MCF 10A (cell line): ENCODE results near the gene CD84. TPM values are rescaled to one million over a fixed set of nuclear protein-coding genes. Genes with fewer than 3 reads are reported as not detected.
"Not testable (repeated sequence)": the region's sequence is repeated elsewhere in the genome, so short reads cannot be mapped to it uniquely, and the experiment has no call there.

Source experiments
- BruUV-seq: library from RNA; stranded (reverse); fragments of 400-500 nt; replicated peaks from 2 replicates; lab custom pipeline; 2021; lab: Mats Ljungman, UMichigan
- CTCF ChIA-PET: fragments of 300-600 bp; sonication (Branson Sonifier 250); formaldehyde crosslinking; extraction: SDS; loops from one replicate; lab custom pipeline; 2021; ENCODE audit warnings: antibody characterized with exemption, inconsistent platforms; lab: Yijun Ruan, JAX
- POLR2A ChIA-PET: fragments of 300-600, 350-650 bp; sonication (Branson Sonifier 250); formaldehyde crosslinking; extraction: SDS; loops from one replicate; lab custom pipeline; 2020; ENCODE audit warnings: antibody characterized with exemption, inconsistent platforms; lab: Yijun Ruan, JAX
- DNase-seq: peaks from one replicate; pipeline ENCODE4 v3.0.0-alpha.2; 2018; ENCODE audit not compliant: unreplicated experiment
- H3K27ac Mint-ChIP-seq: one replicate; pipeline ENCODE4 v1.8.0; 2022; ENCODE audit warnings: mild to moderate bottlenecking, low read depth, mixed read lengths; ENCODE audit not compliant: unreplicated experiment
- H3K27me3 Mint-ChIP-seq: one replicate; pipeline ENCODE4 v1.8.0; 2022; ENCODE audit warnings: mixed read lengths; ENCODE audit not compliant: insufficient read depth, unreplicated experiment
- H3K36me3 Mint-ChIP-seq: one replicate; pipeline ENCODE4 v1.8.0; 2022; ENCODE audit warnings: mild to moderate bottlenecking, moderate library complexity, mixed read lengths; ENCODE audit not compliant: insufficient read depth, unreplicated experiment
- H3K4me1 Mint-ChIP-seq: one replicate; pipeline ENCODE4 v1.8.0; 2022; ENCODE audit warnings: mixed read lengths; ENCODE audit not compliant: insufficient read depth, unreplicated experiment
- H3K4me3 Mint-ChIP-seq: one replicate; pipeline ENCODE4 v1.8.0; 2022; ENCODE audit warnings: mild to moderate bottlenecking, moderate library complexity, mixed read lengths; ENCODE audit not compliant: unreplicated experiment
- H3K9me3 Mint-ChIP-seq: one replicate; pipeline ENCODE4 v1.8.0; 2022; ENCODE audit warnings: mixed read lengths; ENCODE audit not compliant: unreplicated experiment
- intact Hi-C: fragments of 100-400 bp; cut with micrococcal nuclease; formaldehyde crosslinking; loops from 2 replicates; pipeline ENCODE4 v1.14.1; 2022
- total RNA-seq: library from RNA; stranded (reverse); gene quantifications from 2 replicates; pipeline ENCODE4 v1.2.3, GENCODE V29; 2022
- TF ChIP-seq, protein P1 (sequence below): fragments of 200-600 bp; IDR thresholded peaks from one replicate; pipeline ENCODE4 v1.8.0; 2022; ENCODE audit warnings: antibody characterized with exemption, mild to moderate bottlenecking; ENCODE audit not compliant: unreplicated experiment

The CD84 gene
- total RNA-seq, 1 experiment from 2014 or later: not detected

DNA sequence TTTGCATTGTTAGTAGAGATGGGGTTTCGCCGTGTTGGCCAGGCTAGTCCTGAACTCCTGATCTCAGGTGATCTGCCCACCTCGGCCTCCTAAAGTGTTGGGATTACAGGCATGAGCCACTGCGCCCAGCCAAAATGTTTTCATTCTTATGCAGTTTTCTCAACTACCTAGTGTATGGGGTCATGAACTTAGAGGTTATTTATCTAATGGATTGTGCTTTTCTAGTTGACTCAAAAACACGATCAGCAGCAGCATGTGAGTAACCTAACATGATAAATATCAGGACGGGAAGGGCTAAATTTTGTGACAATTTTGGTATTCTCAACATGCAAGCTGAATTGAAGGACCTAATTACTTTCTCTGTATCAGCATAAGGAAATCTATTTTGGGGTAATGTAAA, 9.2 kb upstream of the CD84 start:
- H3K9me3 Mint-ChIP-seq: no peaks in the 10 kb centered on the region
- no peak for DNase-seq

DNA sequence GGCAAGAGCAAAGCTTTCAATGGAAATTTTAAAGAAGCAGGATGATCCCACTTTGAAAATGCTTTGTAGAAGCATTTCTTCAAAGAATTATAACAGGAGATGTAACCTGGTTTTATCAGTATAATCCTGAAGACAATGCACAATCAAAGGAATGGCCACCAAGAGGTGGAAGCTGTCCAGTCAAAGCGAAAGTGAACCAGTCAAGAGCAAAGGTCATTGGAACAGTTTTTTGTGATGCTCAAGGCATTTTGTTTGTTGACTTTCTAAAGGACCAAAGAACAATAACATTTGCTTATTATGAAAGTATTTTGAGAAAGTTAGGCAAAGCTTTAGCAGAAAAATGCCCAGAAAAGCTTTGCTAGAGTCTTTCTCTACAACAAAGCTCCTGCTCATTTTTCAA, 5.5 kb upstream of the CD84 start:
- no TSS peak for BruUV-seq
- no peaks in the 10 kb centered on the region for H3K4me1 Mint-ChIP-seq
- H3K36me3 Mint-ChIP-seq: no peaks in the 10 kb centered on the region
- intact Hi-C loops: no loop called here
- TF ChIP-seq, protein P1, sequence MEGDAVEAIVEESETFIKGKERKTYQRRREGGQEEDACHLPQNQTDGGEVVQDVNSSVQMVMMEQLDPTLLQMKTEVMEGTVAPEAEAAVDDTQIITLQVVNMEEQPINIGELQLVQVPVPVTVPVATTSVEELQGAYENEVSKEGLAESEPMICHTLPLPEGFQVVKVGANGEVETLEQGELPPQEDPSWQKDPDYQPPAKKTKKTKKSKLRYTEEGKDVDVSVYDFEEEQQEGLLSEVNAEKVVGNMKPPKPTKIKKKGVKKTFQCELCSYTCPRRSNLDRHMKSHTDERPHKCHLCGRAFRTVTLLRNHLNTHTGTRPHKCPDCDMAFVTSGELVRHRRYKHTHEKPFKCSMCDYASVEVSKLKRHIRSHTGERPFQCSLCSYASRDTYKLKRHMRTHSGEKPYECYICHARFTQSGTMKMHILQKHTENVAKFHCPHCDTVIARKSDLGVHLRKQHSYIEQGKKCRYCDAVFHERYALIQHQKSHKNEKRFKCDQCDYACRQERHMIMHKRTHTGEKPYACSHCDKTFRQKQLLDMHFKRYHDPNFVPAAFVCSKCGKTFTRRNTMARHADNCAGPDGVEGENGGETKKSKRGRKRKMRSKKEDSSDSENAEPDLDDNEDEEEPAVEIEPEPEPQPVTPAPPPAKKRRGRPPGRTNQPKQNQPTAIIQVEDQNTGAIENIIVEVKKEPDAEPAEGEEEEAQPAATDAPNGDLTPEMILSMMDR: no peak
- ChIA-PET CTCF (interaction anchor here (0.6 to 1.5 kb wide), 3 partner anchors 19 to 39 kb away, joined by 3 read pairs; no protein-coding TSS in a partner anchor), POLR2A (interaction anchor here (1.1 kb wide), 1 partner anchor 32 kb away, joined by 3 read pairs; no protein-coding TSS in a partner anchor)
- H3K27me3 Mint-ChIP-seq: peaks cover 55% of the 10 kb centered on the region
- DNase-seq: no peak
- no peaks in the 10 kb centered on the region for H3K9me3 Mint-ChIP-seq
- no peak overlapping the region for H3K27ac Mint-ChIP-seq
- H3K4me3 Mint-ChIP-seq: no peak overlapping the region

More for the DNA sequence above, 9.2 kb upstream of the CD84 start:
- H3K27ac Mint-ChIP-seq: no peak overlapping the region
- H3K4me1 Mint-ChIP-seq: no peaks in the 10 kb centered on the region
- BruUV-seq: no TSS peak
- H3K27me3 Mint-ChIP-seq: peaks cover 49% of the 10 kb centered on the region
- TF ChIP-seq, protein P1: no peak
- H3K4me3 Mint-ChIP-seq: no peak overlapping the region
- H3K36me3 Mint-ChIP-seq: no peaks in the 10 kb centered on the region
- ChIA-PET POLR2A (no interaction called here), CTCF (interaction anchor here (0.7 to 1.1 kb wide), 4 partner anchors 10 to 44 kb away, joined by 3 to 5 read pairs (median 4); no protein-coding TSS in a partner anchor)
- intact Hi-C loops: no loop called here

DNA sequence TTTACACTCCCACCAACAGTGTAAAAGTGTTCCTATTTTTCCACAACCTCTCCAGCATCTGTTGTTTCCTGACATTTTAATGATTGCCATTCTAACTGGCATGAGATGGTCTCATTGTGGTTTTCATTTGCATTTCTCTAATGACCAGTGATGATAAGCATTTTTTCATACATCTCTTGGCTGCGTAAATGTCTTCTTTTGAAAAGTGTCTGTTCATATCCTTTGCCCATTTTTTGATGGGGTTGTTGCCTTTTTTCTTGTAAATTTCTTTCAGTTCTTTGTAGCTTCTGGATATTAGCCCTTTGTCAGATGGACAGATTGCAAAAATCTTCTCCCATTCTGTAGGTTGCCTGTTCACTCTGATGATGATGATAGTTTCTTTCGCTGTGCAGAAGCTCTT, 3.7 kb upstream of the CD84 start:
- BruUV-seq, H3K4me3 Mint-ChIP-seq, H3K9me3 Mint-ChIP-seq, H3K36me3 Mint-ChIP-seq, H3K4me1 Mint-ChIP-seq, H3K27ac Mint-ChIP-seq, intact Hi-C loops, DNase-seq: not testable (repeated sequence)
- H3K27me3 Mint-ChIP-seq: peaks cover 47% of the 10 kb centered on the region
- CTCF ChIA-PET: interaction anchor here (0.7 kb wide), 1 partner anchor 185 kb away, joined by 3 read pairs; no protein-coding TSS in a partner anchor
- POLR2A ChIA-PET: interaction anchor here (1.0 kb wide), 1 partner anchor 151 kb away, joined by 3 read pairs; no protein-coding TSS in a partner anchor

DNA sequence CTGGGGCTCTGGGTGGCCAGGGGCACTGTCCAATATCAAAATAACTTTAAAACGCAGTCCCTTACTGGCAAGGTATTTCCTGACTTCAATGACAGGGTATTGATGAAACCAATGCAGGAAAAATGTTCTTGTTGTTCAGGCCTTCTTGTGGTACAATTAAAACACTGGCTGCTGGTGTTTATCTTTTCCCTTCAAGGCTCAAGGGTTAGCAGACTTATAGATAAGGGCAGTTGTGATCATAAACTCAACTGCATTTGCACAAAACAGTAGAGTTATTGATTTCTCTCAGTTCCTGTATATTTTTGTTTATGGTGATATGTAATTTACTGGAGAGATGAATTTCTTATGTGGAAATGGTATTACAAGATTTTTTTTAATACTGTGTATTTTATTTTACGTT, 2.7 kb upstream of the CD84 start:
- ChIA-PET POLR2A (no interaction called here), CTCF (no interaction called here)
- BruUV-seq: no TSS peak
- peaks cover 57% of the 10 kb centered on the region for H3K27me3 Mint-ChIP-seq
- no peaks in the 10 kb centered on the region for H3K4me1 Mint-ChIP-seq
- no peaks in the 10 kb centered on the region for H3K9me3 Mint-ChIP-seq
- intact Hi-C loops: no loop called here
- no peak overlapping the region for H3K27ac Mint-ChIP-seq
- TF ChIP-seq, protein P1: no peak
- H3K4me3 Mint-ChIP-seq: no peak overlapping the region
- DNase-seq: no peak
- no peaks in the 10 kb centered on the region for H3K36me3 Mint-ChIP-seq
